Adrenal gland (tissue), 5 donors: ENCODE results near the gene C15orf61.

Experiments
- CTCF ChIP-seq, 6 experiments: fragments of 450-650 bp in 4 of 6; fragments of 200-600 bp in 2 of 6; sonication (generic) in 1 of 6; IDR thresholded peaks; 1 replicate in 5 of 6; 2 replicates in 1 of 6; pipeline versions ENCODE4 v1.5.1 to v1.8.0; 2016 to 2021; ENCODE audit warnings: antibody characterized with exemption in 6 of 6, mild to moderate bottlenecking in 2 of 6, moderate library complexity in 1 of 6
- POLR2A ChIP-seq, 2 donors: fragments of 450-650 bp; IDR thresholded peaks; one replicate each; pipeline ENCODE4 v1.6.1; 2017; ENCODE audit warnings: antibody characterized with exemption in 2 of 2, mild to moderate bottlenecking in 2 of 2, moderate library complexity in 1 of 2
- donor health status: DM: no; HTN: no; CAD: no.

GRCh38 chr15:67556976-67557570, 36.1 kb downstream of the C15orf61 start:
- no peak for TF ChIP-seq POLR2A (IDR thresholded peaks at IDR 0.05)
- TF ChIP-seq CTCF (IDR thresholded peaks at IDR 0.05), result no peak
